HG03060 (cell line): ENCODE results near the gene DUSP22.
"Not testable (repeated sequence)": the region's sequence is repeated elsewhere in the genome, so short reads cannot be mapped to it uniquely, and the experiment has no call there.

ENCODE experiments used
- ATAC-seq: cut with Tn5 transposase; IDR thresholded peaks from one replicate; pipeline ENCODE4 v1.9.1; 2021; ENCODE audit warnings: low read depth, moderate number of reproducible peaks; ENCODE audit not compliant: unreplicated experiment

DUSP22 gene

GRCh38 chr6:376827-377640, 84.7 kb downstream of the DUSP22 start:
- ATAC-seq: no peak

GRCh38 chr6:377641-378020, 85.3 kb downstream of the DUSP22 start:
- not testable (repeated sequence) for ATAC-seq

- ATAC-seq: no peak
Observed at GRCh38 chr6:378090-378957, 86.0 kb downstream of the DUSP22 start.

- no peak for ATAC-seq
Observed at GRCh38 chr6:378958-379409, 86.7 kb downstream of the DUSP22 start.

- ATAC-seq: no peak
Observed at GRCh38 chr6:379410-380181, 87.3 kb downstream of the DUSP22 start.

GRCh38 chr6:380234-381218, 88.2 kb downstream of the DUSP22 start:
- ATAC-seq: no peak

- ATAC-seq: no peak
Observed at GRCh38 chr6:381742-382461, 89.6 kb downstream of the DUSP22 start.

GRCh38 chr6:382883-383810, 90.9 kb downstream of the DUSP22 start:
- ATAC-seq: no peak

- no peak for ATAC-seq
Observed at GRCh38 chr6:383856-384255, 91.6 kb downstream of the DUSP22 start.

- no peak for ATAC-seq
Observed at GRCh38 chr6:384898-385297, 92.6 kb downstream of the DUSP22 start.

GRCh38 chr6:385614-386013, 93.3 kb downstream of the DUSP22 start:
- no peak for ATAC-seq

- no peak for ATAC-seq
Observed at GRCh38 chr6:386688-387266, 94.5 kb downstream of the DUSP22 start.

GRCh38 chr6:387293-387741, 95.0 kb downstream of the DUSP22 start:
- ATAC-seq: no peak

GRCh38 chr6:388202-388903, 96.1 kb downstream of the DUSP22 start:
- no peak for ATAC-seq

- ATAC-seq: no peak
Observed at GRCh38 chr6:389143-389542, 96.9 kb downstream of the DUSP22 start.

- no peak for ATAC-seq
Observed at GRCh38 chr6:389622-390021, 97.3 kb downstream of the DUSP22 start.
